HepG2 (cell line): Measurements from ENCODE around the gene GRIK1. TPM values are rescaled to one million over a fixed set of nuclear protein-coding genes. Genes with fewer than 3 reads are reported as not detected.

Source experiments
- ATAC-seq: fragments of 200-7000 bp; cut with Tn5 transposase; 3 replicates; pipeline ENCODE4 v1.9.1; 2020; ENCODE audit warnings: mild to moderate bottlenecking, moderate library complexity
- BruUV-seq: library from RNA; stranded (reverse); fragments of 400-500 nt; replicated peaks from 2 replicates; lab custom pipeline; 2021; lab: Mats Ljungman, UMichigan
- CTCF ChIA-PET: fragments of 300-600 bp; formaldehyde crosslinking; extraction: SDS; loops from one replicate; lab custom pipeline; 2021; ENCODE audit warnings: low total read pairs, inconsistent platforms, low intra/inter-chr PET ratio; lab: Yijun Ruan, JAX
- POLR2A ChIA-PET: fragments of 350-600 bp; sonication (Branson Sonifier 250); formaldehyde crosslinking; loops from one replicate; lab custom pipeline; 2020; ENCODE audit warnings: antibody characterized with exemption, inconsistent platforms; lab: Yijun Ruan, JAX
- DNase-seq: peaks from one replicate; pipeline ENCODE4 v3.0.0-alpha.2; 2015; ENCODE audit warnings: low spot score
- FAIRE-seq: peaks from 3 replicates; lab custom pipeline; 2011; peaks lifted over from hg19 to GRCh38; lab: Jason Lieb, UNC
- H2AFZ ChIP-seq: one replicate; pipeline ENCODE4 v1.6.1; 2011; ENCODE audit warnings: low read length, inconsistent platforms
- H3K27ac ChIP-seq: fragments of 300-600 bp; 3 replicates; pipeline ENCODE4 v1.8.0; 2011; ENCODE audit warnings: mixed run types, mild to moderate bottlenecking, mixed read lengths, low read length, inconsistent platforms; ENCODE audit not compliant: insufficient read depth; ENCODE audit errors: extremely low read length
- H3K27me3 ChIP-seq, 2 experiments: fragments of 200-600 bp in 1 of 2; 2 replicates in 1 of 2; 3 replicates in 1 of 2; pipeline versions ENCODE4 v1.6.0 to v1.8.0; 2011; ENCODE audit warnings: low read length in 2 of 2, mild to moderate bottlenecking in 2 of 2, moderate library complexity in 2 of 2, inconsistent platforms in 1 of 2; ENCODE audit not compliant: insufficient read depth in 2 of 2, control insufficient read depth in 1 of 2
- H3K36me3 ChIP-seq, 2 experiments: fragments of 200-600 bp in 1 of 2; replicated peaks in 1 of 2; 2 replicates in 1 of 2; 3 replicates in 1 of 2; pipeline versions ENCODE4 v1.5.1 to v1.8.0; 2011; ENCODE audit warnings: low read length in 2 of 2, inconsistent platforms in 1 of 2; ENCODE audit not compliant: insufficient read depth in 2 of 2, control insufficient read depth in 1 of 2
- H3K4me1 ChIP-seq: 2 replicates; pipeline ENCODE4 v1.5.1; 2012; ENCODE audit warnings: low read length, inconsistent platforms; ENCODE audit not compliant: insufficient read depth
- H3K4me2 ChIP-seq: 2 replicates; pipeline ENCODE4 v1.6.0; 2011; ENCODE audit warnings: low read depth, low read length, inconsistent platforms
- H3K4me3 ChIP-seq, 3 experiments: fragments of 200-600 bp in 1 of 3; sonication (generic), shearing (Covaris generic) in 1 of 3; replicated peaks in 1 of 3; 2 replicates each; pipeline ENCODE4 v1.5.1; 2011 to 2016; ENCODE audit warnings: low read length in 3 of 3, inconsistent platforms in 2 of 3, low read depth in 2 of 3, mild to moderate bottlenecking in 2 of 3, control low read depth in 1 of 3, mixed read lengths in 1 of 3; ENCODE audit not compliant: insufficient read depth in 1 of 3
- H3K79me2 ChIP-seq: one replicate; pipeline ENCODE4 v1.6.1; 2011; ENCODE audit warnings: low read length, inconsistent platforms; ENCODE audit not compliant: insufficient read depth
- H3K9ac ChIP-seq: 2 replicates; pipeline ENCODE4 v1.6.0; 2011; ENCODE audit warnings: mild to moderate bottlenecking, low read depth, low read length, inconsistent platforms; ENCODE audit not compliant: insufficient read depth
- H3K9me3 ChIP-seq: 2 replicates; pipeline ENCODE4 v1.5.1; 2012; ENCODE audit warnings: mild to moderate bottlenecking, low read length
- H4K20me1 ChIP-seq: 2 replicates; pipeline ENCODE4 v1.6.0; 2011; ENCODE audit warnings: inconsistent platforms, mild to moderate bottlenecking, low read length, moderate library complexity; ENCODE audit not compliant: insufficient read depth
- FOSL1 ChIP-seq: sonication (generic); formaldehyde crosslinking; IDR thresholded peaks from 2 replicates; pipeline ENCODE4 v1.9.0; 2021; ENCODE audit warnings: missing genetic modification reagents, borderline replicate concordance
- FOXA1 ChIP-seq, 2 experiments: fragments of 450-650 bp in 1 of 2; sonication (generic) in 1 of 2; formaldehyde crosslinking in 1 of 2; IDR thresholded peaks; 2 replicates each; pipeline versions ENCODE4 v1.4.0 to v1.6.1; 2016 to 2020; ENCODE audit warnings: missing genetic modification reagents in 1 of 2
- FOXM1 ChIP-seq: sonication (generic); formaldehyde crosslinking; IDR thresholded peaks from 2 replicates; pipeline ENCODE4 v1.5.0; 2020; ENCODE audit warnings: missing genetic modification reagents
- FOXO4 ChIP-seq: sonication (generic); formaldehyde crosslinking; conservative IDR thresholded peaks from 2 replicates; pipeline ENCODE4 v1.8.1; 2023; ENCODE audit warnings: missing genetic modification reagents
- HDAC1 ChIP-seq: sonication (generic); formaldehyde crosslinking; IDR thresholded peaks from 2 replicates; pipeline ENCODE4 v1.5.1; 2020; ENCODE audit warnings: mild to moderate bottlenecking, missing genetic modification reagents
- KAT2B ChIP-seq: fragments of 150-350 bp; IDR thresholded peaks from 2 replicates; pipeline ENCODE4 v1.6.1; 2014; ENCODE audit warnings: low read depth, low read length, borderline replicate concordance
- MYNN ChIP-seq: sonication (generic); formaldehyde crosslinking; IDR thresholded peaks from 2 replicates; pipeline ENCODE4 v1.4.0; 2020; ENCODE audit warnings: mild to moderate bottlenecking, low read depth, missing genetic modification reagents
- SMC3 ChIP-seq: IDR thresholded peaks from 2 replicates; pipeline ENCODE4 v1.6.1; 2011; ENCODE audit warnings: low read length, improper control_type of control experiment
- ZBTB38 ChIP-seq: sonication (generic); formaldehyde crosslinking; IDR thresholded peaks from 2 replicates; pipeline ENCODE4 v1.5.1; 2020; ENCODE audit warnings: mild to moderate bottlenecking, missing genetic modification reagents
- ZNF136 ChIP-seq: sonication (generic); formaldehyde crosslinking; IDR thresholded peaks from 2 replicates; pipeline ENCODE4 v1.8.1; 2022; ENCODE audit warnings: low read depth, mild to moderate bottlenecking, moderate library complexity, missing genetic modification reagents
- ZNF414 ChIP-seq: sonication (generic); formaldehyde crosslinking; IDR thresholded peaks from 2 replicates; pipeline ENCODE4 v1.5.0; 2020; ENCODE audit warnings: missing genetic modification reagents
- ZNF788 ChIP-seq: sonication (generic); formaldehyde crosslinking; IDR thresholded peaks from 2 replicates; pipeline ENCODE4 v1.5.0; 2020; ENCODE audit warnings: mild to moderate bottlenecking, missing genetic modification reagents, borderline replicate concordance
- WGBS: methylation state at CpG from one replicate; pipeline ENCODE4 v1.1.6; 2017; ENCODE audit warnings: low lambda C conversion rate; 5-methylcytosine and 5-hydroxymethylcytosine counted together
- in situ Hi-C: cut with HindIII; loops from 2 replicates; pipeline ENCODE4 v1.10.0; 2017; ENCODE audit warnings: low pct_unique_long_range_greater_than_20kb; ENCODE audit not compliant: extremely low pct_ligation_motif_present
- intact Hi-C: fragments of 100-400 bp; cut with micrococcal nuclease; formaldehyde crosslinking; loops from one replicate; pipeline ENCODE4 v1.10.0; 2022; ENCODE audit not compliant: unreplicated experiment
- polyA plus RNA-seq, 8 experiments: library from polyadenylated mRNA; depleted of rRNA in 3 of 8; stranded (reverse) in 7 of 8; unstranded in 1 of 8; fragments of >200 nt; fragmentation: Illumina TruSeq in 4 of 8; extraction: Trizol in 4 of 8; gene quantifications; 2 replicates each; pipeline versions ENCODE4 v1.2.1 to v1.2.3, GENCODE V29; 2011 to 2016; ENCODE audit warnings: low read depth in 4 of 8, missing spikeins in 1 of 8, mixed read lengths in 1 of 8; ENCODE audit not compliant: insufficient read depth in 1 of 8
- total RNA-seq, 5 experiments: library from RNA; depleted of rRNA; stranded (reverse); fragments of >200 nt; fragmentation: Illumina TruSeq; extraction: Trizol; gene quantifications; 2 replicates each; pipeline ENCODE4 v1.2.3, GENCODE V29; 2016; ENCODE audit warnings: low read depth in 1 of 5
- TF ChIP-seq, protein P1 (sequence below): sonication (generic); formaldehyde crosslinking; IDR thresholded peaks from 2 replicates; pipeline ENCODE4 v1.9.0; 2021; ENCODE audit warnings: missing genetic modification reagents, mild to moderate bottlenecking, borderline replicate concordance
- TF ChIP-seq, protein P2 (sequence below): sonication (generic); formaldehyde crosslinking; IDR thresholded peaks from 2 replicates; pipeline ENCODE4 v1.5.0; 2020; ENCODE audit warnings: missing genetic modification reagents

Gene GRIK1
- total and polyA plus RNA-seq, 2 of the 13 experiments (the other 11 are each of a cell fraction or from before 2014, with no cell fraction given) = not detected

- Histone ChIP-seq H3K79me2 (no peaks in the 10 kb centered on the region), H2AFZ (no peak overlapping the region), H3K9ac (no peak overlapping the region), H3K4me2 (no peak overlapping the region), H3K27ac (no peak overlapping the region), H3K4me3 (no peak overlapping the region), H4K20me1 (no peaks in the 10 kb centered on the region), H3K9me3 (peaks cover 13% of the 10 kb centered on the region), H3K27me3 (no peaks in the 10 kb centered on the region; a peak in 1 of 5 replicates), H3K4me1 (no peaks in the 10 kb centered on the region), H3K36me3 (no peaks in the 10 kb centered on the region)
- DNase-seq (no peak), FAIRE-seq (no peak), ATAC-seq (no peak)
- intact Hi-C loops (no loop called here), in situ Hi-C loops (no loop called here)
- POLR2A ChIA-PET = no interaction called here
- CTCF ChIA-PET = no interaction called here
- BruUV-seq = no TSS peak
- WGBS = 37% methylated on average over 9 of the region's 9 CpGs
- TF ChIP-seq FOXO4 (CRISPR knock-in tag) (no peak), SMC3 (no peak), ZNF414 (CRISPR knock-in tag) (no peak), ZBTB38 (CRISPR knock-in tag) (no peak), FOXM1 (CRISPR knock-in tag) (no peak), FOXA1 (IDR thresholded peaks at IDR 0.05) (no peak), FOXA1 (CRISPR knock-in tag; IDR thresholded peaks at IDR 0.05) (no peak), ZNF136 (CRISPR knock-in tag) (no peak), KAT2B (no peak), FOSL1 (no peak), ZNF788 (no peak), HDAC1 (no peak), MYNN (no peak)
- TF ChIP-seq, protein P1, sequence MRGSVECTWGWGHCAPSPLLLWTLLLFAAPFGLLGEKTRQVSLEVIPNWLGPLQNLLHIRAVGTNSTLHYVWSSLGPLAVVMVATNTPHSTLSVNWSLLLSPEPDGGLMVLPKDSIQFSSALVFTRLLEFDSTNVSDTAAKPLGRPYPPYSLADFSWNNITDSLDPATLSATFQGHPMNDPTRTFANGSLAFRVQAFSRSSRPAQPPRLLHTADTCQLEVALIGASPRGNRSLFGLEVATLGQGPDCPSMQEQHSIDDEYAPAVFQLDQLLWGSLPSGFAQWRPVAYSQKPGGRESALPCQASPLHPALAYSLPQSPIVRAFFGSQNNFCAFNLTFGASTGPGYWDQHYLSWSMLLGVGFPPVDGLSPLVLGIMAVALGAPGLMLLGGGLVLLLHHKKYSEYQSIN = no peak
- TF ChIP-seq, protein P2, sequence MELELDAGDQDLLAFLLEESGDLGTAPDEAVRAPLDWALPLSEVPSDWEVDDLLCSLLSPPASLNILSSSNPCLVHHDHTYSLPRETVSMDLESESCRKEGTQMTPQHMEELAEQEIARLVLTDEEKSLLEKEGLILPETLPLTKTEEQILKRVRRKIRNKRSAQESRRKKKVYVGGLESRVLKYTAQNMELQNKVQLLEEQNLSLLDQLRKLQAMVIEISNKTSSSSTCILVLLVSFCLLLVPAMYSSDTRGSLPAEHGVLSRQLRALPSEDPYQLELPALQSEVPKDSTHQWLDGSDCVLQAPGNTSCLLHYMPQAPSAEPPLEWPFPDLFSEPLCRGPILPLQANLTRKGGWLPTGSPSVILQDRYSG (CRISPR knock-in tag) = no peak
Measured at GRCh38 chr21:29947119-29947518, 7.3 kb upstream of the GRIK1 start.
